22Rv1 (cell line): ENCODE results near the gene ENAM.

Experiments
- ZFX ChIP-seq: fragments of 450-650 bp; IDR thresholded peaks from 2 replicates; pipeline ENCODE4 v1.6.1; 2017; ENCODE audit warnings: antibody characterized with exemption, borderline replicate concordance
- TF ChIP-seq, protein P1 (sequence below): fragments of 450-650 bp; IDR thresholded peaks from 2 replicates; pipeline ENCODE4 v1.5.1; 2017; ENCODE audit warnings: mild to moderate bottlenecking

DNA sequence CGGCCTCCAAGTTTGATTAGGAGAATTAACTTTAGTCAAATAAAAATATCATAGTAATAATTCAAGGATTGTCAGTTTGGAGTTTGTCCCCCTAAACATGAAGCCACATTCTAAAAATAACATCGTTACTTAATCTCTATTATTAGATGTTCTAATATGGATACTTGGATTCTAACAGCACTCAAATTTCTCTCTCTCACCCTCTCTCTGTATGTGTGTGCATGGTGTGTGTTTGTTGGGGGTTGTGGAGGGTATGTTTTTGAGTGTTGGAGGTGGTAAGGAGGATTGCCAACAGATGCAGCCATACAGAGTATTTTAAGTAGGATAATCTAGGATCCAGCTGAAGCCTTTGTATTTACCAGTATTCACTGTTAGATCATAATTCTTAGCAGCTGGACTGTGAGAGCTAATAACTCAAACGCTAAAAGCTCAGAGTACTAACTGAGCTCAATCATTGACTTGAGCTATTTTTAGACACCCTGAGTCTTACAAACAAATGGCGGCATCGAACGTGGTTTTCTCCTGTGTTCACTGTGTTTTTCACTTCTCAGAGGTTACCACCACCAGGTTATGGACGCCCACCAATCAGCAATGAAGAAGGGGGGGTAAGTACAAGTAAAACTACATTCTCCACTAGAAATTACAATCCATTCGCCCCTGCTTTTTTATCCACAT is 8.8 kb downstream of the ENAM start:
- TF ChIP-seq, protein P1, sequence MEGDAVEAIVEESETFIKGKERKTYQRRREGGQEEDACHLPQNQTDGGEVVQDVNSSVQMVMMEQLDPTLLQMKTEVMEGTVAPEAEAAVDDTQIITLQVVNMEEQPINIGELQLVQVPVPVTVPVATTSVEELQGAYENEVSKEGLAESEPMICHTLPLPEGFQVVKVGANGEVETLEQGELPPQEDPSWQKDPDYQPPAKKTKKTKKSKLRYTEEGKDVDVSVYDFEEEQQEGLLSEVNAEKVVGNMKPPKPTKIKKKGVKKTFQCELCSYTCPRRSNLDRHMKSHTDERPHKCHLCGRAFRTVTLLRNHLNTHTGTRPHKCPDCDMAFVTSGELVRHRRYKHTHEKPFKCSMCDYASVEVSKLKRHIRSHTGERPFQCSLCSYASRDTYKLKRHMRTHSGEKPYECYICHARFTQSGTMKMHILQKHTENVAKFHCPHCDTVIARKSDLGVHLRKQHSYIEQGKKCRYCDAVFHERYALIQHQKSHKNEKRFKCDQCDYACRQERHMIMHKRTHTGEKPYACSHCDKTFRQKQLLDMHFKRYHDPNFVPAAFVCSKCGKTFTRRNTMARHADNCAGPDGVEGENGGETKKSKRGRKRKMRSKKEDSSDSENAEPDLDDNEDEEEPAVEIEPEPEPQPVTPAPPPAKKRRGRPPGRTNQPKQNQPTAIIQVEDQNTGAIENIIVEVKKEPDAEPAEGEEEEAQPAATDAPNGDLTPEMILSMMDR, result no peak
- no peak for TF ChIP-seq ZFX
